Transverse colon (tissue), 4 donors: ENCODE data around the gene GRPEL1. TPM values are rescaled to one million over a fixed set of nuclear protein-coding genes. Genes with fewer than 3 reads are reported as not detected.

Experiments used
- DNase-seq: peaks from one replicate; pipeline ENCODE4 v3.0.0-alpha.2; 2019
- H3K27ac ChIP-seq, 4 donors: fragments of 200-600 bp; sonication (generic); 2 replicates each; pipeline ENCODE4 v1.5.1; 2016 to 2018; ENCODE audit warnings: inconsistent platforms in 4 of 4
- H3K27me3 ChIP-seq: fragments of 200-600 bp; sonication (generic); 2 replicates; pipeline ENCODE4 v1.5.1; 2017; ENCODE audit warnings: inconsistent platforms
- H3K36me3 ChIP-seq, 4 donors: fragments of 200-600 bp; sonication (generic); 2 replicates each; pipeline ENCODE4 v1.5.1; 2017 to 2019; ENCODE audit warnings: inconsistent platforms in 4 of 4
- H3K4me1 ChIP-seq, 4 donors: fragments of 200-600 bp; sonication (generic); 2 replicates each; pipeline ENCODE4 v1.5.1; 2017 to 2020; ENCODE audit warnings: inconsistent platforms in 4 of 4
- H3K4me3 ChIP-seq, 4 donors: fragments of 200-600 bp; sonication (generic); 1 replicate in 1 of 4; 2 replicates in 3 of 4; pipeline versions ENCODE4 v1.5.1 to v1.6.1; 2017 to 2019; ENCODE audit warnings: inconsistent platforms in 4 of 4
- H3K9me3 ChIP-seq, 2 donors: fragments of 200-600 bp; sonication (generic); 2 replicates each; pipeline ENCODE4 v1.5.1; 2017 to 2019; ENCODE audit warnings: inconsistent platforms in 2 of 2
- CTCF ChIP-seq, 5 experiments: fragments of 200-600 bp in 3 of 5; fragments of 450-650 bp in 2 of 5; sonication (generic) in 3 of 5; IDR thresholded peaks; 1 replicate in 2 of 5; 2 replicates in 3 of 5; pipeline ENCODE4 v1.5.1; 2016 to 2017; ENCODE audit warnings: antibody characterized with exemption in 5 of 5, inconsistent platforms in 3 of 5, mild to moderate bottlenecking in 2 of 5, moderate library complexity in 1 of 5
- EP300 ChIP-seq: sonication (generic); formaldehyde crosslinking; IDR thresholded peaks from one replicate; pipeline ENCODE4 v1.6.1; 2017; ENCODE audit warnings: antibody characterized with exemption, low read depth
- POLR2A ChIP-seq: fragments of 450-650 bp; IDR thresholded peaks from one replicate; pipeline ENCODE4 v1.6.1; 2016; ENCODE audit warnings: antibody characterized with exemption, mild to moderate bottlenecking, moderate library complexity
- POLR2AphosphoS5 ChIP-seq, 3 donors: sonication (generic); formaldehyde crosslinking; IDR thresholded peaks; one replicate each; pipeline ENCODE4 v1.6.1; 2016; ENCODE audit warnings: antibody characterized with exemption in 3 of 3
- WGBS, 2 donors: methylation state at CpG; one replicate each; pipeline ENCODE4 v1.1.5; 2018; ENCODE audit warnings: low coverage in 1 of 2; 5-methylcytosine and 5-hydroxymethylcytosine counted together
- in situ Hi-C, 4 donors: fragments of 200-750 bp; cut with MboI; loops; one replicate each; pipeline versions ENCODE4 v1.15.0 to v1.15.1; 2017; ENCODE audit warnings: low sequenced_read_pairs in 3 of 4, low pct_ligation_motif_present in 1 of 4, low pct_unique_long_range_greater_than_20kb in 1 of 4
- intact Hi-C: fragments of 100-400 bp; cut with DNase I; formaldehyde crosslinking; loops from one replicate; pipeline ENCODE4 v1.15.1; 2023; ENCODE audit warnings: low total_unique reads
- total RNA-seq, 4 donors: library from RNA; depleted of rRNA; stranded (reverse); fragments of >200 nt; gene quantifications; one replicate each; pipeline ENCODE4 v1.1.0, GENCODE V29; 2016

Gene GRPEL1
- total RNA-seq, 4 donors from 2014 or later = 1.1 to 22.0 (median 12.5) TPM

- WGBS, 2 donors = 93 to 100% methylated on average over 5 to 12 of the region's 12 CpGs
- peaks cover 0 to 33% (median 16%) of the 10 kb centered on the region in 4 donors for H3K36me3 ChIP-seq
These were observed 52.4 kb downstream of the GRPEL1 start for GRCh38 chr4:7015383-7016035.

GRCh38 chr4:7014815-7015214 lies 53.0 kb downstream of the GRPEL1 start:
- H3K4me3 ChIP-seq = no peak overlapping the region
- TF ChIP-seq CTCF (IDR thresholded peaks at IDR 0.05) = no peak
- TF ChIP-seq EP300 = no peak
- no peak for TF ChIP-seq POLR2AphosphoS5 (IDR thresholded peaks at IDR 0.05)
- TF ChIP-seq POLR2A = no peak
- H3K9me3 ChIP-seq = no peaks in the 10 kb centered on the region
- H3K27ac ChIP-seq = no peak overlapping the region
- intact Hi-C loops (no loop called here), in situ Hi-C loops (no loop called here)
- 60 to 97% methylated on average over 1 to 12 of the region's 12 CpGs for WGBS, 2 donors
- no peaks in the 10 kb centered on the region for H3K4me1 ChIP-seq
- no peaks in the 10 kb centered on the region for H3K27me3 ChIP-seq
- peaks cover 0 to 38% (median 16%) of the 10 kb centered on the region in 4 donors for H3K36me3 ChIP-seq
- no peak for DNase-seq

More at GRCh38 chr4:7015383-7016035, 52.4 kb downstream of the GRPEL1 start:
- TF ChIP-seq CTCF (IDR thresholded peaks at IDR 0.05) = no peak
- no peak for TF ChIP-seq POLR2A
- no peak for TF ChIP-seq EP300
- TF ChIP-seq POLR2AphosphoS5 (IDR thresholded peaks at IDR 0.05) = no peak
- in situ Hi-C loops (no loop called here), intact Hi-C loops (no loop called here)
- Histone ChIP-seq H3K4me3 (no peak overlapping the region), H3K27ac (no peak overlapping the region), H3K4me1 (no peaks in the 10 kb centered on the region), H3K27me3 (no peaks in the 10 kb centered on the region), H3K9me3 (no peaks in the 10 kb centered on the region)
- no peak for DNase-seq

- no peak overlapping the region for H3K4me3 ChIP-seq
- H3K9me3 ChIP-seq = no peaks in the 10 kb centered on the region
- H3K4me1 ChIP-seq = no peaks in the 10 kb centered on the region
- DNase-seq = no peak
- H3K36me3 ChIP-seq = peaks cover 0 to 44% (median 16%) of the 10 kb centered on the region in 4 donors
- H3K27me3 ChIP-seq = no peaks in the 10 kb centered on the region
- no peak overlapping the region for H3K27ac ChIP-seq
- in situ Hi-C loops (no loop called here), intact Hi-C loops (no loop called here)
- 82 to 100% methylated on average over 2 to 11 of the region's 11 CpGs for WGBS, 2 donors
- TF ChIP-seq POLR2A (no peak), CTCF (IDR thresholded peaks at IDR 0.05) (no peak), POLR2AphosphoS5 (IDR thresholded peaks at IDR 0.05) (no peak), EP300 (no peak)
These were observed 54.7 kb downstream of the GRPEL1 start for GRCh38 chr4:7013175-7013574.

GRCh38 chr4:7009564-7009963 lies 58.3 kb downstream of the GRPEL1 start:
- Histone ChIP-seq H3K4me3 (no peak overlapping the region), H3K36me3 (peaks cover 0 to 39% (median 11%) of the 10 kb centered on the region in 4 donors), H3K27ac (no peak overlapping the region), H3K27me3 (no peaks in the 10 kb centered on the region), H3K9me3 (no peaks in the 10 kb centered on the region), H3K4me1 (no peaks in the 10 kb centered on the region)
- WGBS, 2 donors = 85 to 90% methylated on average over 4 to 5 of the region's 5 CpGs
- in situ Hi-C loops = no loop called here
- no peak for TF ChIP-seq POLR2AphosphoS5 (IDR thresholded peaks at IDR 0.05)
- no peak for TF ChIP-seq POLR2A
- no peak for TF ChIP-seq EP300
- no peak for TF ChIP-seq CTCF (IDR thresholded peaks at IDR 0.05)
- no peak for DNase-seq
- intact Hi-C loops = no loop called here

Other genes starting within 250 kb of the GRPEL1 start
- 10 to 100 TPM; 42.6 to 56.9 (median 54.0) TPM for gene TBC1D14, start 158.2 kb downstream of the GRPEL1 start, total RNA-seq
- gene TADA2B, start 24.7 kb downstream of the GRPEL1 start, total RNA-seq = 10 to 100 TPM; 18.7 to 31.8 (median 27.4) TPM
- gene SORCS2, start 124.5 kb upstream of the GRPEL1 start, total RNA-seq = 1 to 10 TPM in 1 of 4 donors, under 1 TPM in 2, not detected in 1; 0.48 to 1.8 (median 0.68) TPM